ENCODE measurements around the gene DENND1B.

DNA sequence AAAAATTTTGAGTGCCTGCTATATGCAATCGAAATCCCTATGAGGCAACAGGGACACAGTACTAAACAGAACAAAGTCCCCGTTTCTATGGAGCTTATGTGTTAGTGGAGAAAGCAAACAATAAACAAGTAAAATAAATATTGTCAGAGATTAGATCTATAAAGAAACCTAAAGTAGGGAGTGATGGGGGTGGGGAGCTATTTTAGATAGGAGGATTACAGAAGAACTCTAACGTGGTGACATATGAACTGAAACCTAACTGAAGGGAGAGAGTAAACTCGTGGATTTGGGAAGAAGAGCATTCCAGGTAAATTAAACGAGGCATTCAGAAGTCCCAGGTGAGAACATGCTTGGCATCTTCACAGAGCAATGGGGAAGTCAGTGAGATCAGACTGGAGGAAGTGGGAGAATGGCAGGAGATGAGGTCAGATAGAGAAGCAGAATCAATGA is 154.5 kb downstream of the DENND1B start:
- TF ChIP-seq, protein P1, sequence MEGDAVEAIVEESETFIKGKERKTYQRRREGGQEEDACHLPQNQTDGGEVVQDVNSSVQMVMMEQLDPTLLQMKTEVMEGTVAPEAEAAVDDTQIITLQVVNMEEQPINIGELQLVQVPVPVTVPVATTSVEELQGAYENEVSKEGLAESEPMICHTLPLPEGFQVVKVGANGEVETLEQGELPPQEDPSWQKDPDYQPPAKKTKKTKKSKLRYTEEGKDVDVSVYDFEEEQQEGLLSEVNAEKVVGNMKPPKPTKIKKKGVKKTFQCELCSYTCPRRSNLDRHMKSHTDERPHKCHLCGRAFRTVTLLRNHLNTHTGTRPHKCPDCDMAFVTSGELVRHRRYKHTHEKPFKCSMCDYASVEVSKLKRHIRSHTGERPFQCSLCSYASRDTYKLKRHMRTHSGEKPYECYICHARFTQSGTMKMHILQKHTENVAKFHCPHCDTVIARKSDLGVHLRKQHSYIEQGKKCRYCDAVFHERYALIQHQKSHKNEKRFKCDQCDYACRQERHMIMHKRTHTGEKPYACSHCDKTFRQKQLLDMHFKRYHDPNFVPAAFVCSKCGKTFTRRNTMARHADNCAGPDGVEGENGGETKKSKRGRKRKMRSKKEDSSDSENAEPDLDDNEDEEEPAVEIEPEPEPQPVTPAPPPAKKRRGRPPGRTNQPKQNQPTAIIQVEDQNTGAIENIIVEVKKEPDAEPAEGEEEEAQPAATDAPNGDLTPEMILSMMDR (IDR thresholded peaks at IDR 0.05) = no peak
- no peak for TF ChIP-seq EP300 (IDR thresholded peaks at IDR 0.05)
